Spleen (tissue), 11 donors: ENCODE results near the gene CILP2. TPM values are rescaled to one million over a fixed set of nuclear protein-coding genes. Genes with fewer than 3 reads are reported as not detected.
A peak's percentile ranks its signal among the peaks of the same experiment; 100 is the strongest.

Experiments
- DNase-seq: peaks from one replicate; pipeline ENCODE4 v3.0.0-alpha.2; 2020
- H3K27ac ChIP-seq, 8 donors: fragments of 200-600 bp; sonication (generic) in 7 of 8; 1 replicate in 4 of 8; 2 replicates in 4 of 8; pipeline versions ENCODE4 v1.5.0 to v1.8.0; 2016 to 2021; ENCODE audit warnings: inconsistent platforms in 4 of 8, mild to moderate bottlenecking in 4 of 8, moderate library complexity in 1 of 8
- H3K27me3 ChIP-seq, 7 donors: fragments of 200-600 bp; sonication (generic) in 6 of 7; replicated peaks in 1 of 7; 1 replicate in 4 of 7; 2 replicates in 3 of 7; pipeline versions ENCODE4 v1.5.0 to v1.8.0; 2016 to 2021; ENCODE audit warnings: inconsistent platforms in 3 of 7, mild to moderate bottlenecking in 1 of 7
- H3K36me3 ChIP-seq, 6 donors: fragments of 200-600 bp; sonication (generic) in 5 of 6; 1 replicate in 4 of 6; 2 replicates in 2 of 6; pipeline versions ENCODE4 v1.5.0 to v1.8.0; 2016 to 2021; ENCODE audit warnings: inconsistent platforms in 2 of 6
- H3K4me1 ChIP-seq, 6 donors: fragments of 200-600 bp; sonication (generic) in 5 of 6; 1 replicate in 3 of 6; 2 replicates in 3 of 6; pipeline versions ENCODE4 v1.5.0 to v1.8.0; 2016 to 2021; ENCODE audit warnings: inconsistent platforms in 3 of 6
- H3K4me3 ChIP-seq, 8 donors: fragments of 200-600 bp; sonication (generic) in 7 of 8; 1 replicate in 4 of 8; 2 replicates in 4 of 8; pipeline versions ENCODE4 v1.5.0 to v1.8.0; 2016 to 2021; ENCODE audit warnings: inconsistent platforms in 4 of 8, mild to moderate bottlenecking in 4 of 8, moderate library complexity in 2 of 8
- H3K9me3 ChIP-seq, 8 donors: fragments of 200-600 bp; sonication (generic) in 7 of 8; 1 replicate in 4 of 8; 2 replicates in 4 of 8; pipeline versions ENCODE4 v1.5.0 to v1.8.0; 2016 to 2021; ENCODE audit warnings: inconsistent platforms in 4 of 8
- CTCF ChIP-seq, 11 experiments: fragments of 200-600 bp in 7 of 11; fragments of 450-650 bp in 4 of 11; sonication (generic) in 4 of 11; IDR thresholded peaks in 8 of 11; conservative IDR thresholded peaks in 3 of 11; 1 replicate in 7 of 11; 2 replicates in 4 of 11; pipeline versions ENCODE4 v1.4.0 to v1.8.0; 2016 to 2021; ENCODE audit warnings: antibody characterized with exemption in 11 of 11, inconsistent platforms in 4 of 11, mild to moderate bottlenecking in 1 of 11
- POLR2A ChIP-seq, 3 donors: fragments of 450-650 bp; IDR thresholded peaks; one replicate each; pipeline ENCODE4 v1.5.1; 2017; ENCODE audit warnings: antibody characterized with exemption in 3 of 3, mild to moderate bottlenecking in 1 of 3
- POLR2AphosphoS5 ChIP-seq, 3 donors: sonication (generic); formaldehyde crosslinking; IDR thresholded peaks; one replicate each; pipeline ENCODE4 v1.5.1; 2017; ENCODE audit warnings: antibody characterized with exemption in 3 of 3
- WGBS, 5 donors: extraction: QIAGEN DNeasy Blood & Tissue Kit in 3 of 5; methylation state at CpG; one replicate each; pipeline versions ENCODE4 v1.1.5 to v1.1.7; 2013 to 2018; 5-methylcytosine and 5-hydroxymethylcytosine counted together
- intact Hi-C: fragments of 100-400 bp; cut with DNase I; formaldehyde crosslinking; loops from one replicate; pipeline ENCODE4 v1.15.0; 2023; ENCODE audit warnings: low total_unique reads
- polyA plus RNA-seq, 3 donors: library from polyadenylated mRNA; stranded (reverse); fragments of 200-250 nt; gene quantifications; one replicate each; pipeline ENCODE4 v1.2.1, GENCODE V29; 2013
- total RNA-seq, 7 donors: library from RNA; depleted of rRNA in 3 of 7; stranded (reverse); fragments of >200 nt in 3 of 7; fragmentation: NEBNext Ultra II Directional in 4 of 7; extraction: Animal tissue kit (Norgen Biotek cat#: 25700) in 4 of 7; gene quantifications; one replicate each; pipeline versions ENCODE4 v1.1.0 to v1.2.1, GENCODE V29; 2016 to 2021
- donor health status: healthy with polysubstance abuse.
- donor health status: DM: no; HTN: no; CAD: no; lungs with moderate emphysema.
- donor health status: DM: no; HTN: no; CAD: no.
- donor health status: Bipolar disorder and iron deficiency.
- donor health status: healthy.
- donor health status: DM: no; HTN: no; CAD: no.
- donor health status: DM: yes; HTN: yes; CAD: no.

CILP2 gene
- total and polyA plus RNA-seq, 10 donors = 0.15 to 1.3 (median 0.43) TPM; not detected in 1

GRCh38 chr19:19531951-19532805, 5.9 kb upstream of the CILP2 start:
- H3K36me3 ChIP-seq = peaks cover 0 to 39% (median 17%) of the 10 kb centered on the region in 6 donors
- peaks cover 6 to 39% (median 17%) of the 10 kb centered on the region in 6 donors for H3K4me1 ChIP-seq
- 10 to 31% (median 27%) methylated on average over 26 to 48 of the region's 48 CpGs for WGBS, 5 donors
- H3K27ac ChIP-seq = peak overlapping the region in 1 of 8 donors; percentile 13
- peak; percentile 97 for DNase-seq
- H3K9me3 ChIP-seq = no peaks in the 10 kb centered on the region
- TF ChIP-seq POLR2AphosphoS5 (IDR thresholded peaks at IDR 0.05) (peak; percentile 69 to 86 (median 76)), CTCF (IDR thresholded peaks at IDR 0.05 in 8 of 11, conservative IDR thresholded peaks at IDR 0.05 in 3 of 11) (peak; percentile 89 to 97 (median 92)), POLR2A (IDR thresholded peaks at IDR 0.05) (no peak)
- peaks cover 0 to 8% (median under 1%) of the 10 kb centered on the region in 7 donors for H3K27me3 ChIP-seq
- H3K4me3 ChIP-seq = peak overlapping the region in 1 of 8 donors; percentile 33
- intact Hi-C loops = loop anchor here (5.0 kb wide), 2 partner anchors 110 to 430 kb away; partner anchors contain the start of gene GMIP

GRCh38 chr19:19532806-19533701, 5.0 kb upstream of the CILP2 start:
- no peak overlapping the region for H3K4me3 ChIP-seq
- DNase-seq = no peak
- no peak for TF ChIP-seq POLR2AphosphoS5 (IDR thresholded peaks at IDR 0.05)
- TF ChIP-seq CTCF (IDR thresholded peaks at IDR 0.05 in 8 of 11, conservative IDR thresholded peaks at IDR 0.05 in 3 of 11) = no peak
- no peak for TF ChIP-seq POLR2A (IDR thresholded peaks at IDR 0.05)
- peaks cover 0 to 30% (median 9%) of the 10 kb centered on the region in 6 donors for H3K36me3 ChIP-seq
- intact Hi-C loops = loop anchor here (5.0 kb wide), 2 partner anchors 109 to 429 kb away; partner anchors contain the start of gene GMIP
- 64 to 76% (median 66%) methylated on average over 12 to 14 of the region's 14 CpGs for WGBS, 5 donors
- no peaks in the 10 kb centered on the region for H3K9me3 ChIP-seq
- no peak overlapping the region for H3K27ac ChIP-seq
- peaks cover 0 to 16% (median 10%) of the 10 kb centered on the region in 7 donors for H3K27me3 ChIP-seq
- H3K4me1 ChIP-seq = peaks cover 7 to 43% (median 24%) of the 10 kb centered on the region in 6 donors

GRCh38 chr19:19533841-19534240, 4.2 kb upstream of the CILP2 start:
- Histone ChIP-seq H3K4me3 (no peak overlapping the region), H3K9me3 (no peaks in the 10 kb centered on the region), H3K36me3 (peaks cover 0 to 22% (median 2%) of the 10 kb centered on the region in 6 donors), H3K4me1 (peaks cover 14 to 45% (median 30%) of the 10 kb centered on the region in 6 donors), H3K27me3 (peaks cover 0 to 24% (median 18%) of the 10 kb centered on the region in 7 donors), H3K27ac (no peak overlapping the region)
- DNase-seq = no peak
- 82 to 93% (median 91%) methylated on average over 6 of the region's 6 CpGs for WGBS, 5 donors
- intact Hi-C loops = loop anchor here (5.0 kb wide), 2 partner anchors 108 to 428 kb away; partner anchors contain the start of gene GMIP
- no peak for TF ChIP-seq POLR2AphosphoS5 (IDR thresholded peaks at IDR 0.05)
- TF ChIP-seq CTCF (IDR thresholded peaks at IDR 0.05 in 8 of 11, conservative IDR thresholded peaks at IDR 0.05 in 3 of 11) = no peak
- TF ChIP-seq POLR2A (IDR thresholded peaks at IDR 0.05) = no peak
